Activated gamma-delta T cell (primary cell): ENCODE measurements around the gene FNDC3B.

ENCODE experiments used
- DNase-seq: peaks from one replicate; lab custom pipeline; 2025; lab: John Stamatoyannopoulos, UW

The FNDC3B gene

DNA sequence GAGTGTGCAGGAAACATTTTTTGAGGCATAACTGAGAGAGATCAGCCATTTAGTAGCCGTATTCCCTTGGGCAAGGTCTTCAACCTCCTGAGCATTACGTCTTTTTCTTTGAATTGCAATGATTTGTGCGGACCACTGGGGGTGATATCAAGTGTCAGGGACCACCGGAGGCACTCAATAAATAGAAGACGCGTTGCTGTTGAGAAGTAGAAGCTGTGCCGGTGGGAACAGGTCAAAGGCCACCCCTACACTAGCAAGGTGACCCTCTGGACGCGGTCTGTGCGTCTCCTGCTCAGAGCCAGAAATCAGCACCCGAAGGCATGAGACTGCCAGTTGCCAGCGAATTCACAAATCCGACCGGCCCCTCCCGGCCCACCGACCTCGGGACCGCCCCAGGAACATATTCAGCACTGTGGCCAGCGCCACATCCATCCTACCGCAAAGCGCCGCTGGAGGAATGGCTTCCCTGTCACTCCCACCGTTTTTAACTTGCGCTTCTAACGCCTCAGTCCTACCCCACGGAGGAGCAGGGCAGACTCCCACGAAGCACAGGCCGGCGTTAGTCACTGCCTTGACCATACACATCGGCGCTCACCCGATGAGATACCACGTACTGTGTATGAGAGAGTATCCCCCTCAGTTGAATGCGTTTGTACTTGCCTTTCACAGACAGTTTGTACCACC is 410.2 kb downstream of the FNDC3B start:
- DNase-seq, result no peak
